ENCODE measurements around the gene DNMT3B.
"Not testable (repeated sequence)": the region's sequence is repeated elsewhere in the genome, so short reads cannot be mapped to it uniquely, and the experiment has no call there.

DNMT3B gene

GRCh38 chr20:32763202-32764004 is 1.2 kb downstream of the DNMT3B start:
- DNase-seq = no peak

GRCh38 chr20:32764005-32764960 is 2.1 kb downstream of the DNMT3B start:
- DNase-seq = no peak

- not testable (repeated sequence) for DNase-seq
These were observed 3.2 kb downstream of the DNMT3B start for GRCh38 chr20:32765230-32765875.

GRCh38 chr20:32767418-32768198 is 5.4 kb downstream of the DNMT3B start:
- no peak for DNase-seq

- no peak for DNase-seq
These were observed 9.9 kb downstream of the DNMT3B start for GRCh38 chr20:32772046-32772445.

- no peak for DNase-seq
These were observed 11.0 kb downstream of the DNMT3B start for GRCh38 chr20:32773223-32773622.

GRCh38 chr20:32773855-32774254 is 11.7 kb downstream of the DNMT3B start:
- DNase-seq = no peak

GRCh38 chr20:32775336-32775991 is 13.3 kb downstream of the DNMT3B start:
- no peak for DNase-seq

GRCh38 chr20:32777177-32777956 is 15.2 kb downstream of the DNMT3B start:
- DNase-seq = no peak

- DNase-seq = no peak
These were observed 17.5 kb downstream of the DNMT3B start for GRCh38 chr20:32779500-32780211.

- DNase-seq = no peak
These were observed 18.1 kb downstream of the DNMT3B start for GRCh38 chr20:32780278-32780677.

- no peak for DNase-seq
These were observed 18.8 kb downstream of the DNMT3B start for GRCh38 chr20:32780749-32781655.

- no peak for DNase-seq
These were observed 22.3 kb downstream of the DNMT3B start for GRCh38 chr20:32784369-32785080.

- DNase-seq = no peak
These were observed 24.0 kb downstream of the DNMT3B start for GRCh38 chr20:32786059-32786760.

- no peak for DNase-seq
These were observed 25.0 kb downstream of the DNMT3B start for GRCh38 chr20:32787168-32787567.

GRCh38 chr20:32789896-32790750 is 27.9 kb downstream of the DNMT3B start:
- peak; percentile 20 for DNase-seq

GRCh38 chr20:32790751-32791057 is 28.5 kb downstream of the DNMT3B start:
- no peak for DNase-seq
